Measurements from ENCODE around the gene AP3S1. TPM values are rescaled to one million over a fixed set of nuclear protein-coding genes. Genes with fewer than 3 reads are reported as not detected.

The AP3S1 gene
- polyA plus RNA-seq, 3 donors, result 30.2 to 86.1 (median 84.8) TPM

GRCh38 chr5:115962239-115962564 is 120.5 kb downstream of the AP3S1 start, which contains the start of gene LVRN:
Gene LVRN (plus strand): TSS chr5:115962475. CDS start chr5:115962618, 143 bp downstream.
- peaks cover 68 to 80% (median 74%) of the 10 kb centered on the region in 3 donors for H3K27me3 Mint-ChIP-seq (ENCODE audit: low read depth in 3 of 3)
- DNase-seq, result no peak
- no peak for TF ChIP-seq CTCF (IDR thresholded peaks at IDR 0.05)
- H3K9ac ChIP-seq (ENCODE audit: insufficient read depth, low read length, poor library complexity, severe bottlenecking), result no peak within 1 kb of the TSS
- no peaks in the 10 kb centered on the region for H3K36me3 ChIP-seq (replicated peaks in 1 of 2; ENCODE audit: control insufficient read depth in 1 of 2, insufficient read depth in 2 of 2, low read length in 2 of 2)
- H4K20me1 ChIP-seq (ENCODE audit: insufficient read depth, low read length), result no peaks in the 10 kb centered on the region
- H3K4me3 Mint-ChIP-seq, result peak within 1 kb of the TSS; percentile 44 to 76
- no peak within 1 kb of the TSS for H3K27ac ChIP-seq (ENCODE audit: low read depth in 1 of 2, low read length in 2 of 2)
- peak within 1 kb of the TSS; percentile 52 for H3K4me2 ChIP-seq (replicated peaks; ENCODE audit: extremely low read depth, low read length, poor library complexity, severe bottlenecking)
- peaks cover 6 to 9% of the 10 kb centered on the region in 2 donors for H3K4me1 ChIP-seq (ENCODE audit: control insufficient read depth in 1 of 2, insufficient read depth in 2 of 2, low read length in 2 of 2)
- H3K79me2 ChIP-seq (ENCODE audit: insufficient read depth, low read length), result no peaks in the 10 kb centered on the region
- WGBS (ENCODE audit: insufficient coverage), result 9% methylated on average over 15 of the region's 18 CpGs
- H3K27me3 ChIP-seq (ENCODE audit: control insufficient read depth in 2 of 2, insufficient read depth in 2 of 2, low read length in 2 of 2), result peaks cover 57 to 83% of the 10 kb centered on the region in 2 donors
- no peak within 1 kb of the TSS for H3K27ac Mint-ChIP-seq
- peaks cover 0 to 2% of the 10 kb centered on the region in 2 donors for H3K36me3 Mint-ChIP-seq
- intact Hi-C loops (cut with micrococcal nuclease), result no loop called here
- no peak within 1 kb of the TSS for H2AFZ ChIP-seq (ENCODE audit: insufficient read depth, low read depth, low read length, poor library complexity, severe bottlenecking)
- H3K4me3 ChIP-seq (replicated peaks in 1 of 3; ENCODE audit: low read depth in 2 of 3, low read length in 3 of 3), result peak within 1 kb of the TSS in 1 of 3 experiments; percentile 40
- H3K9me3 Mint-ChIP-seq, result peaks cover 0 to 15% (median 3%) of the 10 kb centered on the region in 7 donors
- H3K4me1 Mint-ChIP-seq, result peaks cover 13% of the 10 kb centered on the region
- peaks cover 0 to 29% of the 10 kb centered on the region in 2 donors for H3K9me3 ChIP-seq (replicated peaks in 1 of 2; ENCODE audit: control insufficient read depth in 1 of 2, insufficient read depth in 1 of 2, low read length in 2 of 2)

- no peaks in the 10 kb centered on the region for H3K79me2 ChIP-seq (ENCODE audit: insufficient read depth, low read length)
- H3K36me3 Mint-ChIP-seq, result peaks cover 0 to 2% of the 10 kb centered on the region in 2 donors
- H3K27ac ChIP-seq (ENCODE audit: low read depth in 1 of 2, low read length in 2 of 2), result no peak overlapping the region
- no peak for TF ChIP-seq CTCF (IDR thresholded peaks at IDR 0.05)
- peaks cover 70 to 80% (median 75%) of the 10 kb centered on the region in 3 donors for H3K27me3 Mint-ChIP-seq (ENCODE audit: low read depth in 3 of 3)
- H3K4me3 ChIP-seq (replicated peaks in 1 of 3; ENCODE audit: low read depth in 2 of 3, low read length in 3 of 3), result peak overlapping the region in 1 of 3 experiments; percentile 40
- peaks cover 6 to 9% of the 10 kb centered on the region in 2 donors for H3K4me1 ChIP-seq (ENCODE audit: control insufficient read depth in 1 of 2, insufficient read depth in 2 of 2, low read length in 2 of 2)
- H3K36me3 ChIP-seq (replicated peaks in 1 of 2; ENCODE audit: control insufficient read depth in 1 of 2, insufficient read depth in 2 of 2, low read length in 2 of 2), result no peaks in the 10 kb centered on the region
- peaks cover 59 to 86% of the 10 kb centered on the region in 2 donors for H3K27me3 ChIP-seq (ENCODE audit: control insufficient read depth in 2 of 2, insufficient read depth in 2 of 2, low read length in 2 of 2)
- no peak overlapping the region for H2AFZ ChIP-seq (ENCODE audit: insufficient read depth, low read depth, low read length, poor library complexity, severe bottlenecking)
- intact Hi-C loops (cut with micrococcal nuclease), result no loop called here
- H3K4me1 Mint-ChIP-seq, result peaks cover 13% of the 10 kb centered on the region
- WGBS (ENCODE audit: insufficient coverage), result 3% methylated on average over 69 of the region's 71 CpGs
- peaks cover 0 to 15% (median 3%) of the 10 kb centered on the region in 7 donors for H3K9me3 Mint-ChIP-seq
- no peaks in the 10 kb centered on the region for H4K20me1 ChIP-seq (ENCODE audit: insufficient read depth, low read length)
- H3K9ac ChIP-seq (ENCODE audit: insufficient read depth, low read length, poor library complexity, severe bottlenecking), result no peak overlapping the region
- H3K9me3 ChIP-seq (replicated peaks in 1 of 2; ENCODE audit: control insufficient read depth in 1 of 2, insufficient read depth in 1 of 2, low read length in 2 of 2), result peaks cover 0 to 29% of the 10 kb centered on the region in 2 donors
- DNase-seq, result no peak
- peak overlapping the region; percentile 44 to 76 for H3K4me3 Mint-ChIP-seq
- peak overlapping the region; percentile 52 for H3K4me2 ChIP-seq (replicated peaks; ENCODE audit: extremely low read depth, low read length, poor library complexity, severe bottlenecking)
- no peak overlapping the region for H3K27ac Mint-ChIP-seq
Measured at GRCh38 chr5:115962565-115963402, 121.0 kb downstream of the AP3S1 start.

Measured in CD14-positive monocyte (primary cell).